HEK293 (cell line): ENCODE data around the gene LYSMD3.

Experiments
- KLF1 ChIP-seq: fragments of 450-650 bp; formaldehyde crosslinking; IDR thresholded peaks from 2 replicates; pipeline ENCODE4 v1.5.1; 2016; ENCODE audit warnings: missing biosample characterization, missing genetic modification characterization
- KLF8 ChIP-seq: fragments of 450-650 bp; formaldehyde crosslinking; IDR thresholded peaks from 2 replicates; pipeline ENCODE4 v1.5.1; 2016; ENCODE audit warnings: missing biosample characterization, missing genetic modification characterization
- REPIN1 ChIP-seq: fragments of 450-650 bp; formaldehyde crosslinking; IDR thresholded peaks from 2 replicates; pipeline ENCODE4 v1.5.1; 2017; ENCODE audit warnings: missing biosample characterization, missing genetic modification characterization, low read depth
- SCRT2 ChIP-seq: fragments of 450-650 bp; formaldehyde crosslinking; IDR thresholded peaks from 2 replicates; pipeline ENCODE4 v1.5.1; 2016; ENCODE audit warnings: missing biosample characterization, missing genetic modification characterization
- TCF7L2 ChIP-seq: IDR thresholded peaks from 2 replicates; pipeline ENCODE4 v1.6.1; 2011; ENCODE audit warnings: low read depth, mild to moderate bottlenecking, inconsistent platforms, low read length, moderate library complexity, borderline replicate concordance
- ZBTB10 ChIP-seq: fragments of 450-650 bp; formaldehyde crosslinking; IDR thresholded peaks from 2 replicates; pipeline ENCODE4 v1.5.1; 2016; ENCODE audit warnings: missing biosample characterization, missing genetic modification characterization
- ZBTB26 ChIP-seq: fragments of 450-650 bp; formaldehyde crosslinking; optimal IDR thresholded peaks from 2 replicates; pipeline ENCODE3; 2016; ENCODE audit warnings: missing biosample characterization, mild to moderate bottlenecking, missing genetic modification characterization
- ZBTB44 ChIP-seq: fragments of 450-650 bp; IDR thresholded peaks from 2 replicates; pipeline ENCODE4 v1.5.1; 2018; ENCODE audit warnings: missing biosample characterization, mild to moderate bottlenecking, missing genetic modification characterization
- ZNF133 ChIP-seq: fragments of 450-650 bp; formaldehyde crosslinking; IDR thresholded peaks from 2 replicates; pipeline ENCODE4 v1.5.1; 2016; ENCODE audit warnings: missing biosample characterization, missing genetic modification characterization
- ZNF140 ChIP-seq: fragments of 450-650 bp; formaldehyde crosslinking; IDR thresholded peaks from 2 replicates; pipeline ENCODE4 v1.5.1; 2016; ENCODE audit warnings: missing biosample characterization, missing genetic modification characterization
- ZNF157 ChIP-seq: fragments of 450-650 bp; formaldehyde crosslinking; IDR thresholded peaks from 2 replicates; pipeline ENCODE4 v1.5.1; 2016; ENCODE audit warnings: missing biosample characterization, missing genetic modification characterization
- ZNF175 ChIP-seq: fragments of 450-650 bp; formaldehyde crosslinking; IDR thresholded peaks from 2 replicates; pipeline ENCODE4 v1.5.1; 2016; ENCODE audit warnings: missing biosample characterization, missing genetic modification characterization
- ZNF184 ChIP-seq: fragments of 450-650 bp; IDR thresholded peaks from 2 replicates; pipeline ENCODE4 v1.5.1; 2018; ENCODE audit warnings: missing biosample characterization, mild to moderate bottlenecking, missing genetic modification characterization
- ZNF211 ChIP-seq: fragments of 450-650 bp; formaldehyde crosslinking; IDR thresholded peaks from 2 replicates; pipeline ENCODE4 v1.5.1; 2016; ENCODE audit warnings: low read depth, missing biosample characterization, missing genetic modification characterization
- ZNF223 ChIP-seq: fragments of 450-650 bp; formaldehyde crosslinking; IDR thresholded peaks from 2 replicates; pipeline ENCODE4 v1.5.1; 2016; ENCODE audit warnings: missing biosample characterization, missing genetic modification characterization
- ZNF37A ChIP-seq: fragments of 450-650 bp; IDR thresholded peaks from 2 replicates; pipeline ENCODE4 v1.5.1; 2018; ENCODE audit warnings: missing biosample characterization, missing genetic modification characterization
- ZNF404 ChIP-seq: fragments of 450-650 bp; formaldehyde crosslinking; IDR thresholded peaks from 2 replicates; pipeline ENCODE4 v1.5.1; 2017; ENCODE audit warnings: missing biosample characterization, missing genetic modification characterization
- ZNF416 ChIP-seq: fragments of 450-650 bp; formaldehyde crosslinking; IDR thresholded peaks from 2 replicates; pipeline ENCODE4 v1.5.1; 2016; ENCODE audit warnings: missing biosample characterization, missing genetic modification characterization
- ZNF433 ChIP-seq: fragments of 450-650 bp; formaldehyde crosslinking; IDR thresholded peaks from 2 replicates; pipeline ENCODE4 v1.5.1; 2016; ENCODE audit warnings: missing biosample characterization, missing genetic modification characterization, low read depth
- ZNF654 ChIP-seq: fragments of 450-650 bp; formaldehyde crosslinking; IDR thresholded peaks from 2 replicates; pipeline ENCODE4 v1.5.1; 2016; ENCODE audit warnings: low read depth, missing biosample characterization, missing genetic modification characterization
- ZNF704 ChIP-seq: fragments of 450-650 bp; formaldehyde crosslinking; IDR thresholded peaks from 2 replicates; pipeline ENCODE4 v1.5.1; 2016; ENCODE audit warnings: missing biosample characterization, missing genetic modification characterization
- TF ChIP-seq, protein P1 (sequence below): fragments of 450-650 bp; formaldehyde crosslinking; IDR thresholded peaks from 2 replicates; pipeline ENCODE4 v1.5.1; 2016; ENCODE audit warnings: missing biosample characterization, missing genetic modification characterization
- TF ChIP-seq, protein P2 (sequence below): fragments of 450-650 bp; formaldehyde crosslinking; IDR thresholded peaks from 2 replicates; pipeline ENCODE4 v1.5.1; 2017; ENCODE audit warnings: missing biosample characterization, missing genetic modification characterization

Gene LYSMD3

GRCh38 chr5:90474235-90475107, 54.9 kb downstream of the LYSMD3 start, which contains the start of the genes MBLAC2 and POLR3G (continued):
- TF ChIP-seq ZNF654 (no peak), ZNF140 (no peak), SCRT2 (tag by site-specific recombination) (0 out of 2 replicates have a peak, but pooled peaks have one; percentile 23), ZBTB44 (no peak), ZNF416 (tag by site-specific recombination) (no peak), ZNF175 (tag by site-specific recombination) (no peak), ZNF223 (tag by site-specific recombination) (peak; percentile 20), ZBTB10 (tag by site-specific recombination) (peak; percentile 84), KLF1 (peak; percentile 84), ZNF157 (tag by site-specific recombination) (no peak), KLF8 (tag by site-specific recombination) (peak; percentile 94), ZNF433 (no peak), ZNF184 (tag by site-specific recombination) (no peak), ZNF37A (tag by site-specific recombination) (no peak), ZNF211 (tag by site-specific recombination) (no peak), ZBTB26 (tag by site-specific recombination) (peak; percentile 90), TCF7L2 (no peak), REPIN1 (no peak), ZNF404 (tag by site-specific recombination) (no peak), ZNF704 (tag by site-specific recombination) (peak; percentile 97), ZNF133 (0 out of 2 replicates have a peak, but pooled peaks have one; percentile 20)
- TF ChIP-seq, protein P1, sequence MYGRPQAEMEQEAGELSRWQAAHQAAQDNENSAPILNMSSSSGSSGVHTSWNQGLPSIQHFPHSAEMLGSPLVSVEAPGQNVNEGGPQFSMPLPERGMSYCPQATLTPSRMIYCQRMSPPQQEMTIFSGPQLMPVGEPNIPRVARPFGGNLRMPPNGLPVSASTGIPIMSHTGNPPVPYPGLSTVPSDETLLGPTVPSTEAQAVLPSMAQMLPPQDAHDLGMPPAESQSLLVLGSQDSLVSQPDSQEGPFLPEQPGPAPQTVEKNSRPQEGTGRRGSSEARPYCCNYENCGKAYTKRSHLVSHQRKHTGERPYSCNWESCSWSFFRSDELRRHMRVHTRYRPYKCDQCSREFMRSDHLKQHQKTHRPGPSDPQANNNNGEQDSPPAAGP (tag by site-specific recombination): peak; percentile 77
- TF ChIP-seq, protein P2, sequence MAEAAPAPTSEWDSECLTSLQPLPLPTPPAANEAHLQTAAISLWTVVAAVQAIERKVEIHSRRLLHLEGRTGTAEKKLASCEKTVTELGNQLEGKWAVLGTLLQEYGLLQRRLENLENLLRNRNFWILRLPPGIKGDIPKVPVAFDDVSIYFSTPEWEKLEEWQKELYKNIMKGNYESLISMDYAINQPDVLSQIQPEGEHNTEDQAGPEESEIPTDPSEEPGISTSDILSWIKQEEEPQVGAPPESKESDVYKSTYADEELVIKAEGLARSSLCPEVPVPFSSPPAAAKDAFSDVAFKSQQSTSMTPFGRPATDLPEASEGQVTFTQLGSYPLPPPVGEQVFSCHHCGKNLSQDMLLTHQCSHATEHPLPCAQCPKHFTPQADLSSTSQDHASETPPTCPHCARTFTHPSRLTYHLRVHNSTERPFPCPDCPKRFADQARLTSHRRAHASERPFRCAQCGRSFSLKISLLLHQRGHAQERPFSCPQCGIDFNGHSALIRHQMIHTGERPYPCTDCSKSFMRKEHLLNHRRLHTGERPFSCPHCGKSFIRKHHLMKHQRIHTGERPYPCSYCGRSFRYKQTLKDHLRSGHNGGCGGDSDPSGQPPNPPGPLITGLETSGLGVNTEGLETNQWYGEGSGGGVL (tag by site-specific recombination): peak; percentile 69
